Endothelial cell of umbilical vein (primary cell): ENCODE results near the gene MRPL55. TPM values are rescaled to one million over a fixed set of nuclear protein-coding genes. Genes with fewer than 3 reads are reported as not detected.

Experiments
- BruUV-seq: library from RNA; stranded (reverse); fragments of 400-500 nt; replicated peaks from 2 replicates; lab custom pipeline; 2021; lab: Mats Ljungman, UMichigan
- CTCF ChIA-PET: fragments of 300-600, 350-600 bp; sonication (Branson Sonifier 250); formaldehyde crosslinking; loops from one replicate; lab custom pipeline; 2021; ENCODE audit warnings: antibody characterized with exemption, inconsistent platforms; lab: Charles Lee
- POLR2A ChIA-PET: fragments of 300-600, 350-600 bp; sonication (Branson Sonifier 250); formaldehyde crosslinking; loops from one replicate; lab custom pipeline; 2021; ENCODE audit warnings: antibody characterized with exemption, inconsistent platforms; lab: Charles Lee
- DNase-seq: peaks from one replicate; pipeline ENCODE4 v3.0.0-alpha.2; 2011; ENCODE audit warnings: low read depth, low spot score
- FAIRE-seq: peaks from 2 replicates; lab custom pipeline; 2011; peaks lifted over from hg19 to GRCh38; lab: Jason Lieb, UNC
- H2AFZ ChIP-seq: 2 replicates; pipeline ENCODE4 v1.6.0; 2012; ENCODE audit warnings: low read depth, low read length, control low read depth, inconsistent platforms
- H3K27ac ChIP-seq: 2 replicates; pipeline ENCODE4 v1.5.1; 2011; ENCODE audit warnings: low read depth, mild to moderate bottlenecking, control low read depth, low read length, moderate library complexity; ENCODE audit not compliant: insufficient read depth
- H3K27me3 ChIP-seq, 2 experiments: 2 replicates each; pipeline versions ENCODE4 v1.6.0 to v1.6.1; 2011; ENCODE audit warnings: low read length in 2 of 2, mixed read lengths in 1 of 2; ENCODE audit not compliant: control insufficient read depth in 2 of 2, insufficient read depth in 2 of 2
- H3K36me3 ChIP-seq, 2 experiments: 2 replicates in 1 of 2; 3 replicates in 1 of 2; pipeline ENCODE4 v1.5.1; 2011; ENCODE audit warnings: low read length in 2 of 2, mild to moderate bottlenecking in 1 of 2, moderate library complexity in 1 of 2; ENCODE audit not compliant: control insufficient read depth in 2 of 2, insufficient read depth in 2 of 2; ENCODE audit errors: extremely low read depth in 1 of 2
- H3K4me1 ChIP-seq: 3 replicates; pipeline ENCODE4 v1.5.1; 2011; ENCODE audit warnings: mild to moderate bottlenecking, low read length; ENCODE audit not compliant: control insufficient read depth, insufficient read depth; ENCODE audit errors: extremely low read depth
- H3K4me2 ChIP-seq: 2 replicates; pipeline ENCODE4 v1.6.1; 2011; ENCODE audit warnings: low read length, control low read depth, mixed read lengths; ENCODE audit not compliant: insufficient read depth
- H3K4me3 ChIP-seq, 3 experiments: fragments of 200-600 bp in 1 of 3; sonication (generic), shearing (Covaris generic) in 1 of 3; replicated peaks in 1 of 3; 2 replicates each; pipeline ENCODE4 v1.5.1; 2011 to 2016; ENCODE audit warnings: control low read depth in 3 of 3, low read length in 3 of 3, mild to moderate bottlenecking in 2 of 3, inconsistent platforms in 1 of 3, low read depth in 1 of 3, moderate library complexity in 1 of 3; ENCODE audit not compliant: insufficient read depth in 1 of 3
- H3K79me2 ChIP-seq: 2 replicates; pipeline ENCODE4 v1.6.0; 2012; ENCODE audit warnings: low read length, inconsistent platforms; ENCODE audit not compliant: control insufficient read depth, insufficient read depth
- H3K9ac ChIP-seq: replicated peaks from 2 replicates; pipeline ENCODE3; 2011; ENCODE audit warnings: low read length, control low read depth; ENCODE audit not compliant: insufficient read depth; ENCODE audit errors: extremely low read depth
- H3K9me1 ChIP-seq: replicated peaks from 3 replicates; pipeline ENCODE4 v1.6.0; 2011; ENCODE audit warnings: mild to moderate bottlenecking, low read length; ENCODE audit not compliant: control insufficient read depth, insufficient read depth; ENCODE audit errors: extremely low read depth
- H3K9me3 ChIP-seq: replicated peaks from 2 replicates; pipeline ENCODE4 v1.5.1; 2012; ENCODE audit warnings: low read length, inconsistent platforms; ENCODE audit not compliant: control insufficient read depth, insufficient read depth
- H4K20me1 ChIP-seq: replicated peaks from 2 replicates; pipeline ENCODE3; 2011; ENCODE audit warnings: mild to moderate bottlenecking, low read length; ENCODE audit not compliant: control insufficient read depth, insufficient read depth; ENCODE audit errors: extremely low read depth
- EZH2 ChIP-seq: IDR thresholded peaks from 2 replicates; pipeline ENCODE4 v1.6.1; 2012; ENCODE audit warnings: borderline replicate concordance, low read depth, mild to moderate bottlenecking, moderate library complexity, low read length, inconsistent platforms; ENCODE audit not compliant: severe bottlenecking
- FOS ChIP-seq: IDR thresholded peaks from 2 replicates; pipeline ENCODE4 v1.6.1; 2011; ENCODE audit warnings: mild to moderate bottlenecking, low read length, moderate library complexity, borderline replicate concordance; ENCODE audit not compliant: insufficient read depth
- GATA2 ChIP-seq: IDR thresholded peaks from 2 replicates; pipeline ENCODE4 v1.7.0; 2011; ENCODE audit warnings: low read depth, mild to moderate bottlenecking, moderate library complexity, mixed read lengths, low read length; ENCODE audit not compliant: insufficient read length, insufficient read depth
- POLR2A ChIP-seq: IDR thresholded peaks from 2 replicates; pipeline ENCODE4 v1.6.1; 2012; ENCODE audit warnings: low read depth, mild to moderate bottlenecking, control low read depth, low read length
- dilution Hi-C: fragments of 300-500 bp; cut with MboI; formaldehyde crosslinking; loops from one replicate; pipeline ENCODE4 v1.15.0; 2019; ENCODE audit warnings: low sequenced_read_pairs; ENCODE audit not compliant: extremely low pct_ligation_motif_present
- intact Hi-C: fragments of 100-400 bp; cut with micrococcal nuclease; formaldehyde crosslinking; loops from one replicate; pipeline ENCODE4 v1.10.0; 2022
- polyA plus RNA-seq, 4 experiments: library from polyadenylated mRNA; depleted of rRNA in 3 of 4; stranded (reverse) in 3 of 4; unstranded in 1 of 4; fragments of >200 nt; gene quantifications; 2 replicates each; pipeline versions ENCODE4 v1.2.1 to v1.2.3, GENCODE V29; 2011 to 2012; ENCODE audit warnings: missing spikeins in 1 of 4
- total RNA-seq: library from RNA; stranded (reverse); gene quantifications from 2 replicates; pipeline ENCODE4 v1.2.3, GENCODE V29; 2021
- TF ChIP-seq, protein P1 (sequence below), 2 donors: IDR thresholded peaks; 1 replicate in 1 of 2; 2 replicates in 1 of 2; pipeline ENCODE4 v1.5.1; 2011; ENCODE audit warnings: low read length in 2 of 2, mild to moderate bottlenecking in 2 of 2, moderate library complexity in 2 of 2, control low read depth in 1 of 2, inconsistent platforms in 1 of 2, low read depth in 1 of 2; ENCODE audit not compliant: insufficient read depth in 1 of 2; ENCODE audit errors: extremely low read depth in 1 of 2
- TF ChIP-seq, protein P2 (sequence below): IDR thresholded peaks from 2 replicates; pipeline ENCODE4 v1.6.1; 2011; ENCODE audit not compliant: insufficient read depth, insufficient read length

Gene MRPL55
- total and polyA plus RNA-seq, 2 donors (not counting 3 experiments of a cell fraction or from before 2014, with no cell fraction given): 58.7 to 155 TPM

DNA sequence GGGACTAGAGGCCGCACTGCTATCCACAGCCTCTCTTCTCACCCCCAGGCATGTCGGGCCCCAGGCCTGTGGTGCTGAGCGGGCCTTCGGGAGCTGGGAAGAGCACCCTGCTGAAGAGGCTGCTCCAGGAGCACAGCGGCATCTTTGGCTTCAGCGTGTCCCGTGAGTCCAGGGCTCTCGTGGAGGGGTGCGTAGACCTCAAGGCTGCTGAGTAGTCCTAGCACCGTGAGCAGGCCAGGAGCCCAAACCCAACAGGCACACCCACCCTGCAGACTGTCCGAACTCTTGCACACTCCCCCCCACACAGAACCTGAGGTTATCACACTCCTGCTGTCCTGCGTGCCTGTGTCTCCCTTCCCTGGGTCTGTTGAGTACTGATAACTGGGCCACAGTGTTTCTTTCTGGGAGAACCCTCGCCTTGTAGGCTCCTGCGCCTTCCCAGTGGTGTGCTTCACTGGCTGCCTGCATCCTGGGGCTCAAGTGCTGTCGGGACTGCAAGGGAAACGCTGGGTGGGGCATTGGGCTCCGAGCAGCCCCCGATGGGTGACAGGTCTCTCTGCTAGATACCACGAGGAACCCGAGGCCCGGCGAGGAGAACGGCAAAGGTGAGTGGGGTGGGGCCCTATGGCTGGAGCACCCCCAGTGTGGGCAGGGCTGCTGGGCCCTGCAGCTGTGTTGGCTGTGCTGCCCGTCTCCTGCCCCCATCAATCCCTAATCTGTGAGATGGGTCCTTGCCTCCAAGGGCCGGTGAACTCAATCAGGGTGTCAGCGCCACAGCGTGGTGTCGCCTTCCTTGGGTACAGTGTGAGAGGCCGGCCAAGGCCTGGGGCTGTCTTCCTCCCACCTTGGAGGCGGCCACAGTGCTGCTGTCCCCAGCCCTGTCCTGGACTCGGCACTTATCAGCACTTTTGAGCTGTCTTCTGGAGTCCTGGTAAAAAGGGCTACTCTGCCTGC is 36.6 kb upstream of the MRPL55 start:
- no peak overlapping the region for H3K9ac ChIP-seq
- TF ChIP-seq GATA2 (no peak), EZH2 (no peak), POLR2A (no peak), FOS (no peak)
- TF ChIP-seq, protein P1, sequence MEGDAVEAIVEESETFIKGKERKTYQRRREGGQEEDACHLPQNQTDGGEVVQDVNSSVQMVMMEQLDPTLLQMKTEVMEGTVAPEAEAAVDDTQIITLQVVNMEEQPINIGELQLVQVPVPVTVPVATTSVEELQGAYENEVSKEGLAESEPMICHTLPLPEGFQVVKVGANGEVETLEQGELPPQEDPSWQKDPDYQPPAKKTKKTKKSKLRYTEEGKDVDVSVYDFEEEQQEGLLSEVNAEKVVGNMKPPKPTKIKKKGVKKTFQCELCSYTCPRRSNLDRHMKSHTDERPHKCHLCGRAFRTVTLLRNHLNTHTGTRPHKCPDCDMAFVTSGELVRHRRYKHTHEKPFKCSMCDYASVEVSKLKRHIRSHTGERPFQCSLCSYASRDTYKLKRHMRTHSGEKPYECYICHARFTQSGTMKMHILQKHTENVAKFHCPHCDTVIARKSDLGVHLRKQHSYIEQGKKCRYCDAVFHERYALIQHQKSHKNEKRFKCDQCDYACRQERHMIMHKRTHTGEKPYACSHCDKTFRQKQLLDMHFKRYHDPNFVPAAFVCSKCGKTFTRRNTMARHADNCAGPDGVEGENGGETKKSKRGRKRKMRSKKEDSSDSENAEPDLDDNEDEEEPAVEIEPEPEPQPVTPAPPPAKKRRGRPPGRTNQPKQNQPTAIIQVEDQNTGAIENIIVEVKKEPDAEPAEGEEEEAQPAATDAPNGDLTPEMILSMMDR (IDR thresholded peaks at IDR 0.05; ENCODE audit: extremely low read depth in 1 of 2, insufficient read depth in 1 of 2, low read depth in 1 of 2, low read length in 2 of 2): no peak
- TF ChIP-seq, protein P2, sequence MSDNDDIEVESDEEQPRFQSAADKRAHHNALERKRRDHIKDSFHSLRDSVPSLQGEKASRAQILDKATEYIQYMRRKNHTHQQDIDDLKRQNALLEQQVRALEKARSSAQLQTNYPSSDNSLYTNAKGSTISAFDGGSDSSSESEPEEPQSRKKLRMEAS: no peak
- peaks cover 65% of the 10 kb centered on the region for H3K79me2 ChIP-seq
- no peaks in the 10 kb centered on the region for H3K9me1 ChIP-seq
- dilution Hi-C loops: no loop called here
- no peaks in the 10 kb centered on the region for H3K9me3 ChIP-seq
- no peak overlapping the region for H3K4me3 ChIP-seq
- H3K4me2 ChIP-seq: no peak overlapping the region
- no peak overlapping the region for H3K27ac ChIP-seq
- peaks cover 34% of the 10 kb centered on the region for H3K4me1 ChIP-seq
- no peaks in the 10 kb centered on the region for H4K20me1 ChIP-seq
- POLR2A ChIA-PET: no interaction called here
- intact Hi-C loops: no loop called here
- BruUV-seq: no TSS peak
- CTCF ChIA-PET: no interaction called here
- FAIRE-seq: no peak
- H3K36me3 ChIP-seq: peaks cover 0 to 16% of the 10 kb centered on the region in 2 experiments
- DNase-seq: no peak
- H2AFZ ChIP-seq: no peak overlapping the region
- no peaks in the 10 kb centered on the region for H3K27me3 ChIP-seq
